SH-SY5Y (cell line): ENCODE data around the gene SSTR4.

Experiments
- GATA2 ChIP-seq: IDR thresholded peaks from 2 replicates; pipeline ENCODE4 v1.6.1; 2011; ENCODE audit warnings: mild to moderate bottlenecking, low read depth, low read length
- GATA3 ChIP-seq: IDR thresholded peaks from 2 replicates; pipeline ENCODE4 v1.6.1; 2011; ENCODE audit warnings: low read depth, mild to moderate bottlenecking, low read length, moderate library complexity

DNA sequence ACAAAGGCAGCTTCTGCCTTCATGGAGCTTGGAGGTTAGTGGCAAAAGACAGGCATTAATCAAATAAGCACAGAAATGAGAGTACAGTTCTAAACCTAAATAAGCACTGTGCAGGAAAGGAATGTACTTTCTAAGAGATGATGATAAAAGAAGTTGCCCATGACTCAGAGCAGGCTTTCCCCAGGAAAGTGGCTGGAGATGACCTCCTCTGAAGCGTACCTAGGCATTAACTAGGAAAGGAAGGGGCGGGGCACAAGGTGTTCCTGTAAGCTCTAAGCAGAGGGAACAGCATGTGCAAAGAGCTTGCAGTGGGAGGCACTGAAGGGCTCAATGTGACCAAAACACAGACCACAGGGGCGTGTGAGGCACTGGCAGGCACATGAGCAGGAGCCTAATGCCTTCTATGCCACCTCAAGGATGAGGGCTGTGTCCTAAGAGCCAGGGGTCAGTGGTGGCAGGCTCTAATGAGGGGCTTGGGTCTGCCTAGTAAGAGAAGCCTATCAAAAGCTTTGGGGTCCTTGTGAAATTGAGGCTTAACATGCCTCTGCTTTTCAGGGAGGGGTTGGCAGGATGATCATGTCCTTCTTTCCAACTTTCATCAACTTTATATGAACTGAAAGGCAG lies 4.9 kb downstream of the SSTR4 start:
- TF ChIP-seq GATA2 (no peak), GATA3 (no peak)
